ENCODE results near the gene PLAAT5. TPM values are rescaled to one million over a fixed set of nuclear protein-coding genes. Genes with fewer than 3 reads are reported as not detected.
A peak's percentile ranks its signal among the peaks of the same experiment; 100 is the strongest.

PLAAT5 gene
- total RNA-seq, 2 experiments from 2014 or later: 0.16 TPM; not detected in 1

DNA sequence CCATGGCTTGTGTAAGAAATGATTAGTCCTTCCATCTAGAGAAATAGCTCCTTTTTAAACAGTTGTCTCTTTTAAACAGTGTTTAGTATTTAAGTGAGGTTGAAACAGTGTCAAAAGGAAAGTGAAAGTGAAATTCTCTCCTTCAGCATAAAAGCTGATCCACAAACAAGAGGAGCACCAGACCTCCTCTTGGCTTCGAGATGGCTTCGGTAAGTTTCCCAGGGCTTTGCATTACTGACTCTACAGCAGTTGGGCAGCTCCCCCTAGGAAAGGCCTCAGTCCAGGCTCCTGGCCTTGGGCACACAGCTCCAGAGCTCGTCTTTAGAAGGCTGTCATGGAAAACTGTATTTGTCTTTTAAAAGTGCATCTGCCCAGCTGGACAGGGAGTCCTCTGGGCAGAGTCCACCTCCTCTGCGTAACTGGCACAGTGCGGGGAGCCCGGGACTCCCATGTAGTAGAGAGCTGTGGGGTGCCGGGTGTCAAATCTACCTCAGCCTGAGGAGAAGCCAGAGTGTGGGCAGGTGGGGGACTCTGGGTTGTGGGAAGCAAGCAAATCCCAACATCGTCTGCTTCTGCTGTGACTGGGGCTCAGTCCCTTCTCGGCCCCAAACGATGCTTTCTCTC is 45.8 kb upstream of the PLAAT5 start, which contains the start of gene PLAAT4:
Gene PLAAT4, plus strand, starts transcription at position 140 of the 624 bp plus-strand sequence. Its CDS starts 61 bp downstream, at position 201.
- ATAC-seq (ENCODE audit: poor library complexity) (peak; percentile 62), DNase-seq (peak in 9 of 14 experiments; percentile 16 to 82 (median 37))
- H3K9me3 Mint-ChIP-seq: no peaks in the 10 kb centered on the region
- Histone ChIP-seq H3K9me3 (ENCODE audit: control insufficient read depth in 1 of 2, insufficient read depth in 1 of 2, low read length in 2 of 2) (no peaks in the 10 kb centered on the region), H3K4me1 (ENCODE audit: insufficient read depth, low read length) (peaks cover 87% of the 10 kb centered on the region), H3K4me3 (ENCODE audit: low read length) (peak within 1 kb of the TSS; percentile 90), H3K27me3 (ENCODE audit: control insufficient read depth in 1 of 2, insufficient read depth in 2 of 2, low read length in 2 of 2) (no peaks in the 10 kb centered on the region), H3K36me3 (ENCODE audit: insufficient read depth, low read length) (peaks cover 3% of the 10 kb centered on the region), H3K27ac (ENCODE audit: low read depth in 1 of 2, low read length in 2 of 2) (peak within 1 kb of the TSS; percentile 81 to 82)
- CTCF ChIA-PET: interaction anchor here (0.6 to 1.4 kb wide), 4 partner anchors 30 to 952 kb away, joined by 3 to 5 read pairs (median 4); no protein-coding TSS in a partner anchor
- TF ChIP-seq, protein P1, sequence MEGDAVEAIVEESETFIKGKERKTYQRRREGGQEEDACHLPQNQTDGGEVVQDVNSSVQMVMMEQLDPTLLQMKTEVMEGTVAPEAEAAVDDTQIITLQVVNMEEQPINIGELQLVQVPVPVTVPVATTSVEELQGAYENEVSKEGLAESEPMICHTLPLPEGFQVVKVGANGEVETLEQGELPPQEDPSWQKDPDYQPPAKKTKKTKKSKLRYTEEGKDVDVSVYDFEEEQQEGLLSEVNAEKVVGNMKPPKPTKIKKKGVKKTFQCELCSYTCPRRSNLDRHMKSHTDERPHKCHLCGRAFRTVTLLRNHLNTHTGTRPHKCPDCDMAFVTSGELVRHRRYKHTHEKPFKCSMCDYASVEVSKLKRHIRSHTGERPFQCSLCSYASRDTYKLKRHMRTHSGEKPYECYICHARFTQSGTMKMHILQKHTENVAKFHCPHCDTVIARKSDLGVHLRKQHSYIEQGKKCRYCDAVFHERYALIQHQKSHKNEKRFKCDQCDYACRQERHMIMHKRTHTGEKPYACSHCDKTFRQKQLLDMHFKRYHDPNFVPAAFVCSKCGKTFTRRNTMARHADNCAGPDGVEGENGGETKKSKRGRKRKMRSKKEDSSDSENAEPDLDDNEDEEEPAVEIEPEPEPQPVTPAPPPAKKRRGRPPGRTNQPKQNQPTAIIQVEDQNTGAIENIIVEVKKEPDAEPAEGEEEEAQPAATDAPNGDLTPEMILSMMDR (IDR thresholded peaks at IDR 0.05): no peak
- peaks cover 38% of the 10 kb centered on the region for H3K36me3 Mint-ChIP-seq (ENCODE audit: low read depth)
- intact Hi-C loops (cut with DNase I, micrococcal nuclease): loop anchor here in 1 of 2 experiments (1.0 to 10.0 kb wide), 3 partner anchors 17 to 98 kb away; no protein-coding TSS in a partner anchor
- peaks cover 92% of the 10 kb centered on the region for H3K4me1 Mint-ChIP-seq (ENCODE audit: low read depth)
- peak within 1 kb of the TSS; percentile 98 for H3K27ac Mint-ChIP-seq
- no peaks in the 10 kb centered on the region for H3K27me3 Mint-ChIP-seq
- POLR2A ChIA-PET: interaction anchor here (0.9 to 4.8 kb wide), 21 partner anchors 9 to 145 kb away, joined by 3 to 86 read pairs (median 6); partner anchors contain the start of genes ATL3, LGALS12 and PLAAT5
- H3K4me3 Mint-ChIP-seq: peak within 1 kb of the TSS; percentile 100

DNA sequence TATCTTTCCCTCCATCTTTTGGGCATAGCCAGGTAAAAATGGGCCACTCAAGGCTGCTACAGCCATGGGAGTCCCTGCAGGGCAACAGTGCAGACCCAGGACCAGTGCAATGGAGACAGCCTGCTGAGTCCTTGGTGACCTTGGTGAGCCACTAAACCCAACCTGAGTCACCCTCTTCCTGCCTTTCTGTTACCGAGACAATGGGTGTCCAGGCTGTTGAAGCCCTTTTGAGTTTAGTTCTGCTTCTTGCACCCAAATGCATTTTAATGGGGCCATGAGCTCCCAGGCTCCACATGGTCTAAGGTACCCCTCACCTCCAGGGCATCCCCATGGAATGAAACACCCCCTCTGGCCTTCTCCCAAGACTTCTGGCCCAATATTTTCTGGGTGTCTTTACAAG is 44.8 kb upstream of the PLAAT5 start:
- Histone ChIP-seq H3K27ac (ENCODE audit: low read depth in 1 of 2, low read length in 2 of 2) (peak overlapping the region; percentile 81 to 82), H3K36me3 (ENCODE audit: insufficient read depth, low read length) (no peaks in the 10 kb centered on the region), H3K4me1 (ENCODE audit: insufficient read depth, low read length) (peaks cover 89% of the 10 kb centered on the region), H3K9me3 (ENCODE audit: control insufficient read depth in 1 of 2, insufficient read depth in 1 of 2, low read length in 2 of 2) (no peaks in the 10 kb centered on the region), H3K4me3 (ENCODE audit: low read length) (peak overlapping the region; percentile 90), H3K27me3 (ENCODE audit: control insufficient read depth in 1 of 2, insufficient read depth in 2 of 2, low read length in 2 of 2) (no peaks in the 10 kb centered on the region)
- H3K9me3 Mint-ChIP-seq: no peaks in the 10 kb centered on the region
- peaks cover 97% of the 10 kb centered on the region for H3K4me1 Mint-ChIP-seq (ENCODE audit: low read depth)
- DNase-seq (peak in 7 of 14 experiments; percentile 20 to 67 (median 51)), ATAC-seq (ENCODE audit: poor library complexity) (no peak)
- TF ChIP-seq, protein P1 (IDR thresholded peaks at IDR 0.05): no peak
- H3K36me3 Mint-ChIP-seq (ENCODE audit: low read depth): peaks cover 34% of the 10 kb centered on the region
- CTCF ChIA-PET: interaction anchor here (1.4 kb wide), 1 partner anchor 32 kb away, joined by 4 read pairs; no protein-coding TSS in a partner anchor
- no peaks in the 10 kb centered on the region for H3K27me3 Mint-ChIP-seq
- POLR2A ChIA-PET: interaction anchor here (1.3 to 4.8 kb wide), 9 partner anchors 8 to 78 kb away, joined by 3 to 86 read pairs (median 11); no protein-coding TSS in a partner anchor
- H3K27ac Mint-ChIP-seq: peak overlapping the region; percentile 98
- intact Hi-C loops (cut with DNase I, micrococcal nuclease): loop anchor here in 1 of 2 experiments (1.0 to 10.0 kb wide), 2 partner anchors 32 to 99 kb away; no protein-coding TSS in a partner anchor
- H3K4me3 Mint-ChIP-seq: peak overlapping the region; percentile 100

DNA sequence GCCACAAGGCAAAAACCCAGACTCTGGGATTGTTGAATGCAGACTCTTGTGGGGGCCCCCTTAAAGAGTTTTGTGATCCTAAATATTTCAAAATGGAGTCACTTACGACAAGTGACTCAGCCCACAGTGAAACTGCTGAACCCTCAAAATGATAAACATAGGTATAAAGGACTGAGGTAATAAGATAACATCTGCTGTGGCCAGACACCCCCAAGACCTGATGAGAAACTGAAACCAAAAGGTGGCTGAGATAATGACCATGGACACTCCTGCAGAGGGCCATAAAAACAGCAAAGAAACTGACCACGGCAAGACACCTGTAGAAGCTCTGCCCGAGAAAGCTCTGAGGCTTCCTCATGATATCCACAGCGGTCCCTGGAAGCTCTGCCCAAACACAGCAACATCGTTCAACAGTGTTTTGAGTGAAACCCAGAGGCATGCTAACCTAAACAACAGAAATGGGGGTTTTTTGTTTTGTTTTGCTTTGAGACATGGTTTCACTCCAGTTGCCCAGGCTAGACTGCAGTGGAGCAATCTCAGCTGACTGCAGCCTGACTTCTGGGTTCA is 44.0 kb upstream of the PLAAT5 start:
- Histone ChIP-seq H3K36me3 (ENCODE audit: insufficient read depth, low read length) (no peaks in the 10 kb centered on the region), H3K4me3 (ENCODE audit: low read length) (no peak overlapping the region), H3K4me1 (ENCODE audit: insufficient read depth, low read length) (peaks cover 87% of the 10 kb centered on the region), H3K27me3 (ENCODE audit: control insufficient read depth in 1 of 2, insufficient read depth in 2 of 2, low read length in 2 of 2) (no peaks in the 10 kb centered on the region), H3K27ac (ENCODE audit: low read depth in 1 of 2, low read length in 2 of 2) (peak overlapping the region; percentile 48 to 81), H3K9me3 (ENCODE audit: control insufficient read depth in 1 of 2, insufficient read depth in 1 of 2, low read length in 2 of 2) (no peaks in the 10 kb centered on the region)
- DNase-seq (peak in 3 of 14 experiments; percentile 45 to 59 (median 51)), ATAC-seq (ENCODE audit: poor library complexity) (no peak)
- POLR2A ChIA-PET: interaction anchor here (1.1 to 4.8 kb wide), 5 partner anchors 17 to 48 kb away, joined by 3 to 86 read pairs (median 5); no protein-coding TSS in a partner anchor
- TF ChIP-seq, protein P1 (IDR thresholded peaks at IDR 0.05): no peak
- peak overlapping the region; percentile 98 for H3K27ac Mint-ChIP-seq
- H3K36me3 Mint-ChIP-seq (ENCODE audit: low read depth): peaks cover 27% of the 10 kb centered on the region
- CTCF ChIA-PET: no interaction called here
- peak overlapping the region; percentile 78 for H3K4me3 Mint-ChIP-seq
- H3K9me3 Mint-ChIP-seq: no peaks in the 10 kb centered on the region
- peaks cover 93% of the 10 kb centered on the region for H3K4me1 Mint-ChIP-seq (ENCODE audit: low read depth)
- no peaks in the 10 kb centered on the region for H3K27me3 Mint-ChIP-seq
- intact Hi-C loops (cut with DNase I, micrococcal nuclease): loop anchor here in 1 of 2 experiments (10.0 kb wide), 1 partner anchor 100 kb away; no protein-coding TSS in a partner anchor
